GM06990 (cell line): ENCODE measurements around the gene FOXP4.

Experiments used
- DNase-seq: peaks from one replicate; pipeline ENCODE4 v3.0.0-alpha.2; 2011; ENCODE audit not compliant: insufficient read length; ENCODE audit errors: extremely low read depth
- H3K27me3 ChIP-seq: replicated peaks from 2 replicates; pipeline ENCODE4 v1.6.0; 2011; ENCODE audit warnings: low read length; ENCODE audit not compliant: control insufficient read depth, insufficient read depth
- H3K36me3 ChIP-seq: 2 replicates; pipeline ENCODE4 v1.5.1; 2011; ENCODE audit warnings: low read length; ENCODE audit not compliant: control insufficient read depth, insufficient read depth
- H3K4me3 ChIP-seq: replicated peaks from 2 replicates; pipeline ENCODE4 v1.5.1; 2011; ENCODE audit warnings: low read depth, mild to moderate bottlenecking, control low read depth, low read length
- CTCF ChIP-seq: IDR thresholded peaks from 2 replicates; pipeline ENCODE4 v1.5.1; 2011; ENCODE audit warnings: low read length, control low read depth, mild to moderate bottlenecking, inconsistent platforms; ENCODE audit not compliant: insufficient read depth, poor library complexity, severe bottlenecking

FOXP4 gene

GRCh38 chr6:41530476-41530875 lies 15.7 kb upstream of the FOXP4 start:
- H3K36me3 ChIP-seq, result no peaks in the 10 kb centered on the region
- no peak for DNase-seq
- H3K4me3 ChIP-seq, result no peak overlapping the region
- no peak for TF ChIP-seq CTCF
- no peaks in the 10 kb centered on the region for H3K27me3 ChIP-seq

GRCh38 chr6:41531016-41531415 lies 15.2 kb upstream of the FOXP4 start:
- Histone ChIP-seq H3K4me3 (no peak overlapping the region), H3K27me3 (no peaks in the 10 kb centered on the region), H3K36me3 (no peaks in the 10 kb centered on the region)
- no peak for TF ChIP-seq CTCF
- no peak for DNase-seq

- DNase-seq, result peak; percentile 91
- no peaks in the 10 kb centered on the region for H3K27me3 ChIP-seq
- TF ChIP-seq CTCF, result no peak
- no peaks in the 10 kb centered on the region for H3K36me3 ChIP-seq
- H3K4me3 ChIP-seq, result peak overlapping the region; percentile 19
Observed at GRCh38 chr6:41531591-41532582, 14.3 kb upstream of the FOXP4 start.

- no peaks in the 10 kb centered on the region for H3K27me3 ChIP-seq
- no peak for TF ChIP-seq CTCF
- no peaks in the 10 kb centered on the region for H3K36me3 ChIP-seq
- no peak overlapping the region for H3K4me3 ChIP-seq
- no peak for DNase-seq
Observed at GRCh38 chr6:41535766-41536165, 10.4 kb upstream of the FOXP4 start.

- H3K36me3 ChIP-seq, result no peaks in the 10 kb centered on the region
- no peaks in the 10 kb centered on the region for H3K27me3 ChIP-seq
- TF ChIP-seq CTCF, result no peak
- no peak for DNase-seq
- no peak overlapping the region for H3K4me3 ChIP-seq
Observed at GRCh38 chr6:41536795-41537758, 9.1 kb upstream of the FOXP4 start.
